Measurements from ENCODE around the gene ALPK1. TPM values are rescaled to one million over a fixed set of nuclear protein-coding genes. Genes with fewer than 3 reads are reported as not detected.

Gene ALPK1
- total RNA-seq, 1 donor from 2014 or later, result 1.4 TPM

- no peak overlapping the region for H3K9ac ChIP-seq (ENCODE audit: low read length)
- no peak for TF ChIP-seq EZH2 (IDR thresholded peaks at IDR 0.05; ENCODE audit: insufficient read depth, low read length)
- no peak for TF ChIP-seq CTCF (IDR thresholded peaks at IDR 0.05; ENCODE audit: insufficient read depth, low read depth, low read length)
- DNase-seq (ENCODE audit: low read depth) (no peak), FAIRE-seq (no peak)
- H3K36me3 ChIP-seq (ENCODE audit: insufficient read depth, low read length), result no peaks in the 10 kb centered on the region
- no peaks in the 10 kb centered on the region for H4K20me1 ChIP-seq (ENCODE audit: insufficient read depth, low read length)
- no peaks in the 10 kb centered on the region for H3K4me1 ChIP-seq (ENCODE audit: insufficient read depth, low read length)
- H3K27me3 Mint-ChIP-seq (ENCODE audit: low read depth, unreplicated experiment), result peaks cover 9% of the 10 kb centered on the region
- H3K27ac Mint-ChIP-seq (ENCODE audit: unreplicated experiment), result no peak overlapping the region
- no peaks in the 10 kb centered on the region for H3K4me1 Mint-ChIP-seq (ENCODE audit: low read depth, unreplicated experiment)
- no peak overlapping the region for H3K4me3 Mint-ChIP-seq (ENCODE audit: unreplicated experiment)
- no peaks in the 10 kb centered on the region for H3K9me3 Mint-ChIP-seq (ENCODE audit: unreplicated experiment)
- no peaks in the 10 kb centered on the region for H3K9me3 ChIP-seq (ENCODE audit: insufficient read depth, low read depth, low read length)
- no peak overlapping the region for H2AFZ ChIP-seq (ENCODE audit: low read depth, low read length)
- no peaks in the 10 kb centered on the region for H3K36me3 Mint-ChIP-seq (ENCODE audit: low read depth, unreplicated experiment)
- H3K79me2 ChIP-seq (ENCODE audit: insufficient read depth, low read length), result no peaks in the 10 kb centered on the region
- peaks cover 11% of the 10 kb centered on the region for H3K27me3 ChIP-seq (ENCODE audit: insufficient read depth, low read length)
- no peak overlapping the region for H3K4me3 ChIP-seq (ENCODE audit: insufficient read depth, low read depth, low read length)
- H3K4me2 ChIP-seq (ENCODE audit: low read length), result no peak overlapping the region
- H3K27ac ChIP-seq (ENCODE audit: low read depth, low read length), result no peak overlapping the region
Observed at GRCh38 chr4:112340023-112340422, 42.9 kb downstream of the ALPK1 start.

- DNase-seq (ENCODE audit: low read depth) (no peak), FAIRE-seq (no peak)
- Histone ChIP-seq H3K27ac (ENCODE audit: low read depth, low read length) (no peak overlapping the region), H3K9ac (ENCODE audit: low read length) (no peak overlapping the region), H2AFZ (ENCODE audit: low read depth, low read length) (no peak overlapping the region), H3K27me3 (ENCODE audit: insufficient read depth, low read length) (peaks cover 11% of the 10 kb centered on the region), H3K4me2 (ENCODE audit: low read length) (no peak overlapping the region), H3K79me2 (ENCODE audit: insufficient read depth, low read length) (no peaks in the 10 kb centered on the region), H3K9me3 (ENCODE audit: insufficient read depth, low read depth, low read length) (no peaks in the 10 kb centered on the region), H3K4me1 (ENCODE audit: insufficient read depth, low read length) (no peaks in the 10 kb centered on the region), H3K4me3 (ENCODE audit: insufficient read depth, low read depth, low read length) (no peak overlapping the region), H3K36me3 (ENCODE audit: insufficient read depth, low read length) (no peaks in the 10 kb centered on the region), H4K20me1 (ENCODE audit: insufficient read depth, low read length) (no peaks in the 10 kb centered on the region)
- no peaks in the 10 kb centered on the region for H3K36me3 Mint-ChIP-seq (ENCODE audit: low read depth, unreplicated experiment)
- H3K9me3 Mint-ChIP-seq (ENCODE audit: unreplicated experiment), result no peaks in the 10 kb centered on the region
- no peak overlapping the region for H3K27ac Mint-ChIP-seq (ENCODE audit: unreplicated experiment)
- H3K27me3 Mint-ChIP-seq (ENCODE audit: low read depth, unreplicated experiment), result peaks cover 9% of the 10 kb centered on the region
- H3K4me3 Mint-ChIP-seq (ENCODE audit: unreplicated experiment), result no peak overlapping the region
- no peak for TF ChIP-seq CTCF (IDR thresholded peaks at IDR 0.05; ENCODE audit: insufficient read depth, low read depth, low read length)
- no peak for TF ChIP-seq EZH2 (IDR thresholded peaks at IDR 0.05; ENCODE audit: insufficient read depth, low read length)
- H3K4me1 Mint-ChIP-seq (ENCODE audit: low read depth, unreplicated experiment), result no peaks in the 10 kb centered on the region
Observed at GRCh38 chr4:112341033-112341432, 43.9 kb downstream of the ALPK1 start.

GRCh38 chr4:112343330-112344080 lies 46.3 kb downstream of the ALPK1 start:
- H3K36me3 Mint-ChIP-seq (ENCODE audit: low read depth, unreplicated experiment), result no peaks in the 10 kb centered on the region

More at GRCh38 chr4:112343330-112344080, 46.3 kb downstream of the ALPK1 start:
- Histone ChIP-seq H3K36me3 (ENCODE audit: insufficient read depth, low read length) (no peaks in the 10 kb centered on the region), H3K27me3 (ENCODE audit: insufficient read depth, low read length) (peaks cover 11% of the 10 kb centered on the region), H2AFZ (ENCODE audit: low read depth, low read length) (no peak overlapping the region), H3K4me1 (ENCODE audit: insufficient read depth, low read length) (no peaks in the 10 kb centered on the region), H3K9me3 (ENCODE audit: insufficient read depth, low read depth, low read length) (no peaks in the 10 kb centered on the region), H3K27ac (ENCODE audit: low read depth, low read length) (no peak overlapping the region), H3K4me3 (ENCODE audit: insufficient read depth, low read depth, low read length) (no peak overlapping the region), H3K79me2 (ENCODE audit: insufficient read depth, low read length) (no peaks in the 10 kb centered on the region), H3K4me2 (ENCODE audit: low read length) (no peak overlapping the region), H3K9ac (ENCODE audit: low read length) (no peak overlapping the region), H4K20me1 (ENCODE audit: insufficient read depth, low read length) (no peaks in the 10 kb centered on the region)
- H3K27me3 Mint-ChIP-seq (ENCODE audit: low read depth, unreplicated experiment), result peaks cover 9% of the 10 kb centered on the region
- TF ChIP-seq EZH2 (IDR thresholded peaks at IDR 0.05; ENCODE audit: insufficient read depth, low read length), result no peak
- no peak for TF ChIP-seq CTCF (IDR thresholded peaks at IDR 0.05; ENCODE audit: insufficient read depth, low read depth, low read length)
- no peaks in the 10 kb centered on the region for H3K4me1 Mint-ChIP-seq (ENCODE audit: low read depth, unreplicated experiment)
- no peak for FAIRE-seq
- no peak overlapping the region for H3K27ac Mint-ChIP-seq (ENCODE audit: unreplicated experiment)
- H3K4me3 Mint-ChIP-seq (ENCODE audit: unreplicated experiment), result no peak overlapping the region
- DNase-seq (ENCODE audit: low read depth), result no peak
- no peaks in the 10 kb centered on the region for H3K9me3 Mint-ChIP-seq (ENCODE audit: unreplicated experiment)
